Hepatocyte (in vitro differentiated cells): ENCODE data around the gene WBP11.

ENCODE experiments used
- CTCF ChIP-seq: fragments of 200-600 bp; sonication (generic); IDR thresholded peaks from 2 replicates; pipeline ENCODE4 v1.5.1; 2016; ENCODE audit warnings: antibody characterized with exemption, mild to moderate bottlenecking; ENCODE audit not compliant: poor library complexity
- EZH2phosphoT487 ChIP-seq: fragments of 200-600 bp; sonication (generic); IDR thresholded peaks from one replicate; pipeline ENCODE4 v1.6.1; 2018; ENCODE audit warnings: antibody characterized with exemption, mild to moderate bottlenecking, low read depth, moderate library complexity; ENCODE audit not compliant: unreplicated experiment, severe bottlenecking

- TF ChIP-seq EZH2phosphoT487 = no peak
- no peak for TF ChIP-seq CTCF
Measured at GRCh38 chr12:14811486-14811885, 8.2 kb upstream of the WBP11 start.
